Nephron (organoid): Measurements from ENCODE around the gene CNBD2.
A peak's percentile ranks its signal among the peaks of the same experiment; 100 is the strongest.
"Not testable (repeated sequence)": the region's sequence is repeated elsewhere in the genome, so short reads cannot be mapped to it uniquely, and the experiment has no call there.

Experiments used
- H3K27ac Mint-ChIP-seq, 3 experiments: 2 replicates each; pipeline ENCODE4 v1.8.0; 2020; ENCODE audit warnings: mixed read lengths in 3 of 3, mild to moderate bottlenecking in 2 of 3, moderate library complexity in 1 of 3
- H3K27me3 Mint-ChIP-seq: 2 replicates; pipeline ENCODE4 v1.8.0; 2021; ENCODE audit warnings: low read depth, mild to moderate bottlenecking, moderate library complexity, mixed read lengths
- H3K36me3 Mint-ChIP-seq: 2 replicates; pipeline ENCODE4 v1.8.0; 2020; ENCODE audit warnings: low read depth, mixed read lengths
- H3K4me1 Mint-ChIP-seq: 2 replicates; pipeline ENCODE4 v1.8.0; 2020; ENCODE audit warnings: mixed read lengths
- H3K4me3 Mint-ChIP-seq, 3 experiments: 2 replicates each; pipeline ENCODE4 v1.8.0; 2020; ENCODE audit warnings: mild to moderate bottlenecking in 3 of 3, mixed read lengths in 3 of 3, moderate library complexity in 2 of 3
- H3K9me3 Mint-ChIP-seq: 2 replicates; pipeline ENCODE4 v1.8.0; 2020; ENCODE audit warnings: mixed read lengths
- TF ChIP-seq, protein P1 (sequence below), 3 experiments: fragments of 200-600 bp; sonication (generic); IDR thresholded peaks; one replicate each; pipeline ENCODE4 v1.5.0; 2021; ENCODE audit warnings: antibody characterized with exemption in 3 of 3; ENCODE audit not compliant: unreplicated experiment in 3 of 3

The CNBD2 gene

DNA sequence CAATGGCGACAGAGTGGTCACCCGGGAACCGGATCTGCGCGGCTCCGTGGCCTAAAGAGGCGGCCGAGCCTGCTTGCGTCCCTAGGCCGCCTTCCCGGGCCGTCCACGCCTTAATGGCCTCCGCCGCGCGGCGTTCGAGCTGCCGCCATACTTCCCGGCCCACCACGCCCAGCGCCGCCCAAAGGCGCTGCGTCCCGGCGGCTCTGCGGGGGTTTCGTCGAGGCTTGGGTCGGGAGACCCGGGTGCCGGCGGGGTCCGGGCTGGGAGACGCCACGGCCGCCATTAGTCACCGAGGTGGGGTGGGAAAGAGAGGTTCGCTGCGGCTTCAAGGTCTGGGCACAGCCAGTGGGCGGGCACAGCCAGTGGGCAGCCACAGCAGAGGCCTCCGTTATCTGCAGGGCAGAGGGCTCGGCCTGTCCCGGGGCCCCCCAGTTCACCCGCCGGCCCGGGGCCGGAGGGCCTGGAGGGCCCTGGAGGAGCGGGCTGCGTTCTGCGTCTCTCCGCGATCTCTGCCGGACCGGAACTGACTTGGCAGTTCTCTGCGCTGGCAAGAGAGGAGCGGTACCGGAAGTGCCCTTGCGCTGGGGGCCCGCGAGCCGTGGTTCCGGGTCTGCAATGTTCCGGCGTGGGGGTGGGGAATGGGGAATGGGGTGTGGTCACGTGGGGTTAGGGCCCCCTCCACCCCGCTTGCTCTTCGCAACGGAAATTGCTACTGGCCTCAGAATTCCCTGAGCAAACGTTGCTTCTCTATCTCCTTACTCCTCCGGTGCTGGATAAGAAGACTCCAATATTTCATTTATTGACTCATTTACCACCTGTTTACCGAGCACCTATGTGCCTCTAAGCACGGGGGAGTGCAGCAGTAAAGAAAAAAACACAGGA lies 82.3 kb downstream of the CNBD2 start:
- Mint-ChIP-seq H3K4me1 (peaks cover 38% of the 10 kb centered on the region), H3K27me3 (no peaks in the 10 kb centered on the region), H3K9me3 (no peaks in the 10 kb centered on the region), H3K36me3 (peaks cover 26% of the 10 kb centered on the region), H3K27ac (peak overlapping the region; percentile 87 to 96 (median 91)), H3K4me3 (peak overlapping the region; percentile 96 to 100 (median 96))
- TF ChIP-seq, protein P1, sequence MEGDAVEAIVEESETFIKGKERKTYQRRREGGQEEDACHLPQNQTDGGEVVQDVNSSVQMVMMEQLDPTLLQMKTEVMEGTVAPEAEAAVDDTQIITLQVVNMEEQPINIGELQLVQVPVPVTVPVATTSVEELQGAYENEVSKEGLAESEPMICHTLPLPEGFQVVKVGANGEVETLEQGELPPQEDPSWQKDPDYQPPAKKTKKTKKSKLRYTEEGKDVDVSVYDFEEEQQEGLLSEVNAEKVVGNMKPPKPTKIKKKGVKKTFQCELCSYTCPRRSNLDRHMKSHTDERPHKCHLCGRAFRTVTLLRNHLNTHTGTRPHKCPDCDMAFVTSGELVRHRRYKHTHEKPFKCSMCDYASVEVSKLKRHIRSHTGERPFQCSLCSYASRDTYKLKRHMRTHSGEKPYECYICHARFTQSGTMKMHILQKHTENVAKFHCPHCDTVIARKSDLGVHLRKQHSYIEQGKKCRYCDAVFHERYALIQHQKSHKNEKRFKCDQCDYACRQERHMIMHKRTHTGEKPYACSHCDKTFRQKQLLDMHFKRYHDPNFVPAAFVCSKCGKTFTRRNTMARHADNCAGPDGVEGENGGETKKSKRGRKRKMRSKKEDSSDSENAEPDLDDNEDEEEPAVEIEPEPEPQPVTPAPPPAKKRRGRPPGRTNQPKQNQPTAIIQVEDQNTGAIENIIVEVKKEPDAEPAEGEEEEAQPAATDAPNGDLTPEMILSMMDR (IDR thresholded peaks at IDR 0.05; ENCODE audit: unreplicated experiment in 3 of 3), result no peak

DNA sequence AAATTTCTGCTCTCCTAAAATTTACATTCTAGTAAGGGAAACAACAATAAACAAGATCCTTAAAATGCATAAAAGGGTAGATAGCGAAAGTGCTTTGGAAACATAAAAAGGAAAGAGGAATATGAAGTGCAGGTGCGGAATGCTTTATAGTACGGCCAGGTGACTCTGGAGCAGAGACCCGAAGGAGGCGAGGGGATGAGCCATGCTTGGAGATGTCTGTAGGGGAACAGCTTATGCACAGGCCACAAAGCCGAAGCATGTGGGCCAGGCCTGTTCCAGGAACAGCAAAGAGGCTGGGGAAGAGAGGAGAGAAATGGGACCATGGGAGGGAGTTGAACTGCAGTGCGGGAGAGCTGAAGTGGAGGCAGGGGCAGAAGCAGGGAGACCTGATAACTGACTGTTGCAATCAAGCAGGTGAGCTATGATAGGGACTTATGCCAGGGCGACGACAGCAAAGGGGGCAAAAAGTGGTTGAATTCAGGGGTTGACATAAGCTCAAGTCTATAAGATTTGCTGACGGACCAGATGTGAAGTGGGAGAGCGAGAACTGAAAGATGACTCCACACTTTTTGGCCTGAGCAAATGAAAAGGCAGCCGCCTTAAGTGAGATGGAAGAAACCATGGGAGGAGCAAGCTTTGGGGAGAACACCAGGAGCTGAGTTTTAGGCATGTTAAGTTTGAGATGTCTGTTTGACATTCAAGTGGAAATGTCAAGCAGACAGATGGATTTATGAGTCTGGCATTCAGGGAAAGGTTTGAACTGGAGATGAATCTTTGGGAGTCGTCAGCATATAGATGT lies 83.1 kb downstream of the CNBD2 start:
- no peaks in the 10 kb centered on the region for H3K27me3 Mint-ChIP-seq
- peak overlapping the region; percentile 87 to 96 (median 91) for H3K27ac Mint-ChIP-seq
- TF ChIP-seq, protein P1 (IDR thresholded peaks at IDR 0.05; ENCODE audit: unreplicated experiment in 3 of 3), result no peak
- peaks cover 30% of the 10 kb centered on the region for H3K4me1 Mint-ChIP-seq
- H3K36me3 Mint-ChIP-seq, result peaks cover 22% of the 10 kb centered on the region
- H3K9me3 Mint-ChIP-seq, result no peaks in the 10 kb centered on the region
- peak overlapping the region; percentile 96 to 100 (median 96) for H3K4me3 Mint-ChIP-seq

DNA sequence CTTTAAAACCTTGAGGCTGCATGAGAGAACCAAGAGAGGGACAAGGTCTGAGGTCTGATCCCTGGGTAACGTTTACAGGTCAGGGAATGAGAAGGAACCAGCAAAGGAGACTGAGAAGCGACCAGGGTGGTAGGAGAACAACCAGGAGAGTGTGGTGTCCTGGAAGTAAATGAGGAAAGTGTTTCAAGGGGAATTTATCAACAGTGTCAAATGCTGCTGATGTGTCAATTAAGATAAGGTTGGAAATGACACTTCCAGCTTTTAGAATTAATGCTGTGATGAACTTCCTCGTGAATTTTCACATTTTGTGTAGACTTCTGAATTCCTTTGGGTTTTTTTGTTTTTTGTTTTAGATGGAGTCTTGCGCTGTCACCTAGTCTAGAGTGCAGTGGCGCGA lies 83.7 kb downstream of the CNBD2 start:
- TF ChIP-seq, protein P1 (IDR thresholded peaks at IDR 0.05; ENCODE audit: unreplicated experiment in 3 of 3), result no peak
- H3K36me3 Mint-ChIP-seq, result peaks cover 21% of the 10 kb centered on the region
- peaks cover 4% of the 10 kb centered on the region for H3K27me3 Mint-ChIP-seq
- peak overlapping the region; percentile 56 to 100 (median 96) for H3K4me3 Mint-ChIP-seq
- peaks cover 29% of the 10 kb centered on the region for H3K4me1 Mint-ChIP-seq
- H3K27ac Mint-ChIP-seq, result peak overlapping the region; percentile 87 to 96 (median 91)
- no peaks in the 10 kb centered on the region for H3K9me3 Mint-ChIP-seq

DNA sequence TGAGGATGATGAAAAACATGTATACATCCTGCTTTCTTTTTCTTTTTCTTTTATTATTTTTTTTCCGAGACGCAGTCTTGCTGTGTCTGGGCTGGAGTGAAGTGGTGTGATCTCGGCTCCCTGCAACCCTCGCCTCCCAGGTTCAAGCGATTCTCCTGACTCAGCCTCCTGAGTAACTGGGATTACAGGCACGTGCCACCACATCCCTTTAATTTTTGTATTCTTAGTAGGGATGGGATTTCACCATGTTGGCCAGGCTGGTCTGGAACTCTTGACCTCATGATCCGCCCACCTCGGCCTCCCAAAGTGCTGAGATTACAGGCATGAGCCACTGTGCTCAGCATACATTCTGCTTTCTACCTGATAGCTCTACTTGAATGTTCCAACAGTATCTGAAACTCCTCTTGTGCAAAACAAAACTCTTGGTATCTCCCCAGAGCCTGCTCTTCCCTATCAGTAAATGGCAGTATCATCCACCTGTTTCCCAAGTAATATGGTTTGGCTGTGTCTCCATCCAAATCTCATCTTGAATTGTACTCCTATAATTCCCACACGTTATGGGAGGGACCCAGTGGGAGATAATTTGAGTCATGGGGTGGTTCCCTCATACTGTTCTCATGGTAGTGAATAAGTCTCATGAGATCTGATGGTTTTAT lies 85.6 kb downstream of the CNBD2 start:
- not testable (repeated sequence) for H3K27ac Mint-ChIP-seq, H3K36me3 Mint-ChIP-seq, H3K9me3 Mint-ChIP-seq, H3K27me3 Mint-ChIP-seq
- Mint-ChIP-seq H3K4me1 (peaks cover 12% of the 10 kb centered on the region), H3K4me3 (peak overlapping the region in 2 of 3 experiments; percentile 31 to 42)

DNA sequence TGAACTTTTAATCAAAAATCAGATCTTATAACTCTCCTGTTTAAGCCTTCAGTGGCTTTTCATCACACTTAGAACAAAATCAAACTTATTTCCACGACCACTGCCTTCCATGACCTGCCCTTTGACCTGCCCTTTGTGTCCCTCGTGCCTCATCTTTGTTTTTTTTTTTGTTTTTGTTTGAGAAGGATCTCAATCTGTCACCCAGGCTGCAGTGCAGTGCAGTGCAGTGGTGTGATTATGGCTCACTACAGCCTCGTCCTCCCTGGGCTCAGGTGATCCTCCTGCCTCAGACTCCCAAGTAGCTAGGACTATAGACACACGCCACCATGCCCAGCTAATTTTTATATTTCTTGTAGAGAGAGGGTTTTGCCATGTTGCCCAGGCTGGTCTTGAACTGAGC lies 86.8 kb downstream of the CNBD2 start:
- H3K9me3 Mint-ChIP-seq, result no peaks in the 10 kb centered on the region
- H3K4me3 Mint-ChIP-seq, result no peak overlapping the region
- peaks cover 4% of the 10 kb centered on the region for H3K27me3 Mint-ChIP-seq
- TF ChIP-seq, protein P1 (IDR thresholded peaks at IDR 0.05; ENCODE audit: unreplicated experiment in 3 of 3), result no peak
- H3K36me3 Mint-ChIP-seq, result no peaks in the 10 kb centered on the region
- H3K4me1 Mint-ChIP-seq, result peaks cover 10% of the 10 kb centered on the region
- H3K27ac Mint-ChIP-seq, result no peak overlapping the region

DNA sequence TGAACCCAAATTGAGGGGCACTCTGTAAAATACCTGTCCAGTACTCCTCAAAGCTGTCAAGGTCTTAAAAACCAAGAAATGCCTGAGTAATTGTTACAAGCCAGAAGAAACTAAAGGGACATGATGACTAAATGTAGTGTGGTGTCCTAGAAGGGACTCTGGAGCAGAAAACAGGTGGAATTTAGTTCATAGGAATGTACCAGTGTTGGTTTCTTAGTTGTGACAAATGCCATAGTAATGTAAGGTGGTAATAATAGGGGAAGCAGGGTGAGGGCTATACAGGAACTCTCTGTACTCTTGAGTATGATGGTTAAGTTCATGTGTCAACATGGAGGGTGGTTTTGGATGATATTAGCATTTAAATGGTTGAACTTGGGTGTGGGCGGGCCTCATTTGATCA lies 92.3 kb downstream of the CNBD2 start:
- Mint-ChIP-seq H3K4me1 (no peaks in the 10 kb centered on the region), H3K4me3 (no peak overlapping the region), H3K36me3 (no peaks in the 10 kb centered on the region), H3K9me3 (peaks cover 2% of the 10 kb centered on the region), H3K27me3 (peaks cover 7% of the 10 kb centered on the region), H3K27ac (no peak overlapping the region)
- TF ChIP-seq, protein P1 (IDR thresholded peaks at IDR 0.05; ENCODE audit: unreplicated experiment in 3 of 3), result no peak
